GM23338 (cell line): ENCODE results near the gene RUVBL2.

ENCODE experiments used
- CREB1 ChIP-seq: fragments of 250-450 bp; sonication (Bioruptor Pico); IDR thresholded peaks from 2 replicates; pipeline ENCODE4 v1.5.0; 2020; ENCODE audit warnings: low read depth, mild to moderate bottlenecking, moderate library complexity
- CTCF ChIP-seq, 2 experiments: fragments of 200-600 bp in 1 of 2; sonication (generic) in 1 of 2; conservative IDR thresholded peaks; 2 replicates each; pipeline versions ENCODE4 v1.5.1 to v1.6.1; 2016 to 2017; ENCODE audit warnings: antibody characterized with exemption in 2 of 2, low read depth in 2 of 2, mild to moderate bottlenecking in 2 of 2, moderate library complexity in 1 of 2
- ETS1 ChIP-seq: IDR thresholded peaks from 2 replicates; pipeline ENCODE4 v1.6.1; 2016; ENCODE audit warnings: antibody characterized with exemption
- EZH2 ChIP-seq: fragments of 200-600 bp; sonication (generic); IDR thresholded peaks from one replicate; pipeline ENCODE4 v1.8.0; 2017; ENCODE audit warnings: antibody characterized with exemption, mild to moderate bottlenecking, low read depth; ENCODE audit not compliant: unreplicated experiment
- EZH2phosphoT487 ChIP-seq: fragments of 200-600 bp; sonication (generic); IDR thresholded peaks from one replicate; pipeline ENCODE4 v1.8.1; 2018; ENCODE audit warnings: antibody characterized with exemption; ENCODE audit not compliant: unreplicated experiment
- JUNB ChIP-seq: IDR thresholded peaks from one replicate; pipeline ENCODE4 v1.6.1; 2016; ENCODE audit warnings: antibody characterized with exemption; ENCODE audit not compliant: unreplicated experiment
- POLR2AphosphoS5 ChIP-seq: IDR thresholded peaks from 2 replicates; pipeline ENCODE4 v1.6.1; 2016; ENCODE audit warnings: antibody characterized with exemption, low read depth
- REST ChIP-seq: IDR thresholded peaks from one replicate; pipeline ENCODE4 v1.6.1; 2018; ENCODE audit warnings: antibody characterized with exemption; ENCODE audit not compliant: unreplicated experiment

GRCh38 chr19:48953141-48953540 is 40.5 kb upstream of the RUVBL2 start:
- no peak for TF ChIP-seq CTCF (conservative IDR thresholded peaks at IDR 0.05; ENCODE audit: low read depth in 2 of 2)
- TF ChIP-seq EZH2, result no peak
- no peak for TF ChIP-seq JUNB
- no peak for TF ChIP-seq REST
- TF ChIP-seq CREB1 (CRISPR knock-in tag), result no peak
- TF ChIP-seq POLR2AphosphoS5, result no peak
- no peak for TF ChIP-seq EZH2phosphoT487
- TF ChIP-seq ETS1, result no peak
